Measurements from ENCODE around the gene CCDC80.
A peak's percentile ranks its signal among the peaks of the same experiment; 100 is the strongest.
"Not testable (repeated sequence)": the region's sequence is repeated elsewhere in the genome, so short reads cannot be mapped to it uniquely, and the experiment has no call there.

CCDC80 gene

GRCh38 chr3:112583105-112583504 lies 57.8 kb downstream of the CCDC80 start:
- DNase-seq = no peak

- peak; percentile 69 for DNase-seq
These were observed 58.6 kb downstream of the CCDC80 start for GRCh38 chr3:112582244-112582874.

- DNase-seq = no peak
These were observed 61.2 kb downstream of the CCDC80 start for GRCh38 chr3:112579697-112580096.

- no peak for DNase-seq
These were observed 61.7 kb downstream of the CCDC80 start for GRCh38 chr3:112579232-112579631.

GRCh38 chr3:112572701-112573100 lies 68.2 kb downstream of the CCDC80 start:
- no peak for DNase-seq

GRCh38 chr3:112569265-112569664 lies 71.7 kb downstream of the CCDC80 start:
- DNase-seq = no peak

- peak; percentile 34 for DNase-seq
These were observed 72.3 kb downstream of the CCDC80 start for GRCh38 chr3:112568642-112569041.

- no peak for DNase-seq
These were observed 76.0 kb downstream of the CCDC80 start for GRCh38 chr3:112564940-112565305.

GRCh38 chr3:112564247-112564939 lies 76.5 kb downstream of the CCDC80 start:
- not testable (repeated sequence) for DNase-seq

GRCh38 chr3:112561734-112562529 lies 79.0 kb downstream of the CCDC80 start, which contains the start of the genes ATG3 and SLC35A5:
TSS of gene ATG3 (minus strand) at chr3:112561962. CDS start at chr3:112561528, 434 bp downstream.
TSS of gene SLC35A5 (plus strand) at chr3:112562045. CDS start at chr3:112563404, 1,359 bp downstream.
- DNase-seq = peak; percentile 99

- DNase-seq = no peak
These were observed 79.5 kb downstream of the CCDC80 start for GRCh38 chr3:112561484-112561733.

- DNase-seq = peak; percentile 84
These were observed 80.0 kb downstream of the CCDC80 start for GRCh38 chr3:112560721-112561483.

GRCh38 chr3:112560307-112560706 lies 80.6 kb downstream of the CCDC80 start:
- DNase-seq = no peak

GRCh38 chr3:112557976-112558375 lies 83.0 kb downstream of the CCDC80 start:
- DNase-seq = no peak

- no peak for DNase-seq
These were observed 85.3 kb downstream of the CCDC80 start for GRCh38 chr3:112555535-112556170.

GRCh38 chr3:112550859-112551258 lies 90.1 kb downstream of the CCDC80 start:
- DNase-seq = no peak

All from fibroblast of upper back skin (primary cell).